Testis (tissue), 2 donors: Measurements from ENCODE around the gene CYP4F12.

Experiments
- CTCF ChIP-seq, 3 experiments: fragments of 450-650 bp in 2 of 3; fragments of 200-600 bp in 1 of 3; sonication (generic) in 1 of 3; IDR thresholded peaks; one replicate each; pipeline ENCODE4 v1.5.1; 2016 to 2019; ENCODE audit warnings: antibody characterized with exemption in 3 of 3, mild to moderate bottlenecking in 2 of 3, moderate library complexity in 1 of 3
- POLR2A ChIP-seq: fragments of 450-650 bp; IDR thresholded peaks from one replicate; pipeline ENCODE4 v1.6.1; 2017; ENCODE audit warnings: antibody characterized with exemption, mild to moderate bottlenecking, moderate library complexity

DNA sequence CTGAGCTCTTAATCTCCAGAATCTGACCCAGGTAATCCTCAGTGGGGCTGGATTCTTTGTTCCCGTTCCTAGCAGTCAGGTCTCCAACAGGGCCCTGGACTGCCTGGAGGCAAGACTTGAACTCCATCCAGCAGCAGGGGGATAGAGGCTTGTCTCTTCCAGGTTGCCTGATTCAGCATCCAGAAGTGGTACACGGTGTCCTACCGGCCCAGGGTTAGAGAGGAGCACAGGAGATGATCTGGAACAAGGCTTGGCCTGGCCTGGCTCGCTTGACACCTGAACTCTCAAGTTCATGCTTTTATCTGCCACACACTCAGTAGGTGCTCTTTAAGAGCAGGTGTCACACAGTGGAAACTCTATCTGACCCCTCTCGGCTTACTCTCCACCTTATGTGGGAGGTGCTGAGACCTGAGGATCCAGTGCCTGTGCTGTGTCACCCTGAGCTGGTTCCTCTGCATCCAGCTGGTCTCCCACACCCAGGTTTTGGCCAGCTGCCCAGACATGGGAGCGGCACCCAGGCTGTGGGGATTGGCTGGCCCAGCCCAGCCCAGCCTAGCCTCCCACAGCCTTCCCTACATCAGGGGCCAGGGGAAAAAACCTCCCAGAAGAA, 32.5 kb upstream of the CYP4F12 start, which contains the start of gene CYP4F3:
- no peak for TF ChIP-seq POLR2A
- TF ChIP-seq CTCF (IDR thresholded peaks at IDR 0.05): no peak
